GM23338 (cell line): ENCODE measurements around the gene CYP19A1. TPM values are rescaled to one million over a fixed set of nuclear protein-coding genes. Genes with fewer than 3 reads are reported as not detected.

Source experiments
- ATAC-seq: fragments of 200-7000 bp; cut with Tn5 transposase; 3 replicates; pipeline ENCODE4 v1.9.1; 2020
- DNase-seq: peaks from one replicate; pipeline ENCODE4 v3.0.0-alpha.2; 2015; ENCODE audit warnings: low spot score
- H2AFZ ChIP-seq: fragments of 200-600 bp; sonication (generic); 2 replicates; pipeline ENCODE4 v1.8.0; 2016; ENCODE audit warnings: antibody characterized with exemption, mild to moderate bottlenecking, moderate library complexity
- H3F3A ChIP-seq: fragments of 200-600 bp; sonication (generic); replicated peaks from 2 replicates; pipeline ENCODE4 v1.8.0; 2017; ENCODE audit warnings: antibody characterized with exemption, mixed run types, low read depth
- H3K27ac ChIP-seq: fragments of 200-600 bp; sonication (generic); 2 replicates; pipeline ENCODE4 v1.6.1; 2016; ENCODE audit warnings: low read depth
- H3K27me3 ChIP-seq: fragments of 200-600 bp; sonication (generic); 2 replicates; pipeline ENCODE4 v1.8.0; 2016; ENCODE audit warnings: mild to moderate bottlenecking, mixed run types, moderate library complexity; ENCODE audit not compliant: insufficient read depth
- H3K36me3 ChIP-seq: fragments of 200-600 bp; sonication (generic); 2 replicates; pipeline ENCODE4 v1.8.0; 2016; ENCODE audit warnings: mild to moderate bottlenecking; ENCODE audit not compliant: insufficient read depth
- H3K4me1 ChIP-seq: fragments of 200-600 bp; sonication (generic); 2 replicates; pipeline ENCODE4 v1.8.0; 2016; ENCODE audit warnings: mild to moderate bottlenecking, moderate library complexity; ENCODE audit not compliant: insufficient read depth
- H3K4me2 ChIP-seq: fragments of 200-600 bp; sonication (generic); 2 replicates; pipeline ENCODE4 v1.7.1; 2017; ENCODE audit warnings: mixed run types
- H3K4me3 ChIP-seq: fragments of 200-600 bp; sonication (generic); 2 replicates; pipeline ENCODE4 v1.6.1; 2016; ENCODE audit warnings: mixed run types
- H3K79me2 ChIP-seq: fragments of 200-600 bp; sonication (generic); replicated peaks from 2 replicates; pipeline ENCODE4 v1.8.0; 2017; ENCODE audit warnings: mild to moderate bottlenecking; ENCODE audit not compliant: insufficient read depth
- H3K9me2 ChIP-seq: fragments of 200-600 bp; sonication (generic); 2 replicates; pipeline ENCODE4 v1.8.0; 2017; ENCODE audit not compliant: insufficient read depth
- H4K20me1 ChIP-seq: fragments of 200-600 bp; sonication (generic); replicated peaks from 2 replicates; pipeline ENCODE4 v1.8.0; 2017; ENCODE audit warnings: mild to moderate bottlenecking; ENCODE audit not compliant: insufficient read depth
- H3K27ac Mint-ChIP-seq: 2 replicates; pipeline ENCODE4 v1.8.0; 2020; ENCODE audit warnings: inconsistent platforms, mild to moderate bottlenecking, moderate library complexity, mixed read lengths
- H3K27me3 Mint-ChIP-seq: 3 replicates; pipeline ENCODE4 v1.8.0; 2022; ENCODE audit warnings: low read depth, mild to moderate bottlenecking, moderate library complexity, mixed read lengths, inconsistent platforms; ENCODE audit not compliant: insufficient read depth, poor library complexity
- H3K36me3 Mint-ChIP-seq: 3 replicates; pipeline ENCODE4 v1.8.0; 2021; ENCODE audit warnings: low read depth, mild to moderate bottlenecking, inconsistent platforms, moderate library complexity, mixed read lengths
- H3K4me1 Mint-ChIP-seq: 3 replicates; pipeline ENCODE4 v1.8.0; 2020; ENCODE audit warnings: mild to moderate bottlenecking, inconsistent platforms, mixed read lengths
- H3K4me3 Mint-ChIP-seq: 3 replicates; pipeline ENCODE4 v1.8.0; 2021; ENCODE audit warnings: moderate library complexity, mild to moderate bottlenecking, inconsistent platforms, mixed read lengths
- H3K9me3 Mint-ChIP-seq: 3 replicates; pipeline ENCODE4 v1.8.0; 2020; ENCODE audit warnings: moderate library complexity, mild to moderate bottlenecking, inconsistent platforms, mixed read lengths
- CREB1 ChIP-seq: fragments of 250-450 bp; sonication (Bioruptor Pico); IDR thresholded peaks from 2 replicates; pipeline ENCODE4 v1.5.0; 2020; ENCODE audit warnings: low read depth, mild to moderate bottlenecking, moderate library complexity
- JUNB ChIP-seq: IDR thresholded peaks from one replicate; pipeline ENCODE4 v1.6.1; 2016; ENCODE audit warnings: antibody characterized with exemption; ENCODE audit not compliant: unreplicated experiment
- POLR2AphosphoS5 ChIP-seq: IDR thresholded peaks from 2 replicates; pipeline ENCODE4 v1.6.1; 2016; ENCODE audit warnings: antibody characterized with exemption, low read depth
- REST ChIP-seq: IDR thresholded peaks from one replicate; pipeline ENCODE4 v1.6.1; 2018; ENCODE audit warnings: antibody characterized with exemption; ENCODE audit not compliant: unreplicated experiment
- STAT1 ChIP-seq: IDR thresholded peaks from one replicate; pipeline ENCODE4 v1.6.1; 2016; ENCODE audit warnings: antibody characterized with exemption; ENCODE audit not compliant: unreplicated experiment
- ZNF462 ChIP-seq: fragments of 250-450 bp; sonication (Bioruptor Pico); IDR thresholded peaks from 2 replicates; pipeline ENCODE4 v1.5.0; 2020; ENCODE audit warnings: mild to moderate bottlenecking, moderate library complexity
- polyA plus RNA-seq: library from polyadenylated mRNA; unstranded; fragments of >200 nt; fragmentation: Nextera tagmentation; extraction: Ambion mirVana; gene quantifications from 2 replicates; pipeline ENCODE4 v1.2.1, GENCODE V29; 2016
- total RNA-seq: library from RNA; depleted of rRNA; stranded (reverse); fragments of >200 nt; shearing (Covaris generic); gene quantifications from 2 replicates; pipeline ENCODE4 v1.2.3, GENCODE V29; 2014

CYP19A1 gene
- total and polyA plus RNA-seq, 2 experiments from 2014 or later: 0.42 TPM; not detected in 1

GRCh38 chr15:51171634-51171932 lies 166.8 kb downstream of the CYP19A1 start (continued):
- no peak for TF ChIP-seq ZNF462 (CRISPR knock-in tag)
- TF ChIP-seq POLR2AphosphoS5: no peak
- TF ChIP-seq JUNB: no peak
- TF ChIP-seq REST: no peak
- no peak for TF ChIP-seq CREB1

GRCh38 chr15:51170882-51171633 lies 167.3 kb downstream of the CYP19A1 start:
- no peaks in the 10 kb centered on the region for H3K9me3 Mint-ChIP-seq
- H3K4me3 Mint-ChIP-seq: no peak overlapping the region
- no peak overlapping the region for H3K27ac ChIP-seq
- no peaks in the 10 kb centered on the region for H3K79me2 ChIP-seq
- no peaks in the 10 kb centered on the region for H4K20me1 ChIP-seq
- no peaks in the 10 kb centered on the region for H3K4me1 ChIP-seq
- no peak overlapping the region for H3K27ac Mint-ChIP-seq
- H3K4me3 ChIP-seq: no peak overlapping the region
- no peaks in the 10 kb centered on the region for H3K27me3 ChIP-seq
- peaks cover 5% of the 10 kb centered on the region; the same call in 1 of the 2 replicates for H3K9me2 ChIP-seq
- no peak overlapping the region for H3K4me2 ChIP-seq
- no peaks in the 10 kb centered on the region for H3K36me3 Mint-ChIP-seq
- no peak for ATAC-seq
- no peaks in the 10 kb centered on the region for H3F3A ChIP-seq
- H3K4me1 Mint-ChIP-seq: no peaks in the 10 kb centered on the region
- H3K36me3 ChIP-seq: no peaks in the 10 kb centered on the region
- no peak overlapping the region for H2AFZ ChIP-seq
- H3K27me3 Mint-ChIP-seq: no peaks in the 10 kb centered on the region
- no peak for DNase-seq
- TF ChIP-seq ZNF462 (CRISPR knock-in tag) (no peak), STAT1 (no peak)
